Gastrocnemius medialis (tissue), 4 donors: ENCODE results near the gene HMG20A. TPM values are rescaled to one million over a fixed set of nuclear protein-coding genes. Genes with fewer than 3 reads are reported as not detected.

Experiments used
- ATAC-seq, 2 donors: fragments of 150-250 bp; one replicate each; pipeline ENCODE4 v1.9.1; 2016
- DNase-seq, 2 donors: peaks; one replicate each; pipeline ENCODE4 v3.0.0-alpha.2; 2019
- H3K27ac ChIP-seq, 4 donors: fragments of 200-600 bp; sonication (generic); 1 replicate in 1 of 4; 2 replicates in 3 of 4; pipeline ENCODE4 v1.5.1; 2016 to 2018; ENCODE audit warnings: mild to moderate bottlenecking in 2 of 4, moderate library complexity in 1 of 4
- H3K27me3 ChIP-seq, 3 donors: fragments of 200-600 bp; sonication (generic) in 2 of 3; 1 replicate in 1 of 3; 2 replicates in 2 of 3; pipeline versions ENCODE4 v1.5.1 to v1.6.0; 2016 to 2019; ENCODE audit warnings: mild to moderate bottlenecking in 1 of 3, moderate library complexity in 1 of 3
- H3K36me3 ChIP-seq, 2 donors: fragments of 200-600 bp; sonication (generic) in 1 of 2; one replicate each; pipeline ENCODE4 v1.5.1; 2017 to 2018
- H3K4me1 ChIP-seq, 2 donors: fragments of 200-600 bp; sonication (generic) in 1 of 2; one replicate each; pipeline ENCODE4 v1.5.1; 2016 to 2017; ENCODE audit warnings: mild to moderate bottlenecking in 2 of 2
- H3K4me3 ChIP-seq, 4 donors: fragments of 200-600 bp; sonication (generic) in 3 of 4; 1 replicate in 1 of 4; 2 replicates in 3 of 4; pipeline ENCODE4 v1.5.1; 2016 to 2019; ENCODE audit warnings: mild to moderate bottlenecking in 2 of 4
- H3K9me3 ChIP-seq, 3 donors: fragments of 200-600 bp; sonication (generic) in 2 of 3; 1 replicate in 1 of 3; 2 replicates in 2 of 3; pipeline ENCODE4 v1.5.1; 2016 to 2019
- POLR2A ChIP-seq, 2 donors: fragments of 450-650 bp; IDR thresholded peaks; one replicate each; pipeline ENCODE4 v1.6.1; 2017; ENCODE audit warnings: antibody characterized with exemption in 2 of 2, mild to moderate bottlenecking in 2 of 2, moderate library complexity in 2 of 2
- in situ Hi-C, 4 donors: fragments of 200-750 bp; cut with MboI; loops; one replicate each; pipeline versions ENCODE4 v1.15.0 to v1.8.0; 2017; ENCODE audit warnings: low sequenced_read_pairs in 4 of 4
- intact Hi-C: fragments of 100-400 bp; cut with DNase I; formaldehyde crosslinking; loops from one replicate; pipeline ENCODE4 v1.15.1; 2023; ENCODE audit warnings: low total_unique reads
- total RNA-seq, 4 donors: library from RNA; depleted of rRNA; stranded (reverse); fragments of >200 nt; gene quantifications; one replicate each; pipeline versions ENCODE4 v1.1.0 to v1.2.3, GENCODE V29; 2016
- TF ChIP-seq, protein P1 (sequence below), 5 experiments: fragments of 450-650 bp in 3 of 5; fragments of 200-600 bp in 2 of 5; sonication (generic) in 2 of 5; IDR thresholded peaks in 4 of 5; conservative IDR thresholded peaks in 1 of 5; 1 replicate in 4 of 5; 2 replicates in 1 of 5; pipeline ENCODE4 v1.5.1; 2016 to 2019; ENCODE audit warnings: antibody characterized with exemption in 5 of 5, mild to moderate bottlenecking in 3 of 5, moderate library complexity in 3 of 5

Gene HMG20A
- total RNA-seq, 4 donors from 2014 or later: 17.7 to 39.6 (median 29.9) TPM

DNA sequence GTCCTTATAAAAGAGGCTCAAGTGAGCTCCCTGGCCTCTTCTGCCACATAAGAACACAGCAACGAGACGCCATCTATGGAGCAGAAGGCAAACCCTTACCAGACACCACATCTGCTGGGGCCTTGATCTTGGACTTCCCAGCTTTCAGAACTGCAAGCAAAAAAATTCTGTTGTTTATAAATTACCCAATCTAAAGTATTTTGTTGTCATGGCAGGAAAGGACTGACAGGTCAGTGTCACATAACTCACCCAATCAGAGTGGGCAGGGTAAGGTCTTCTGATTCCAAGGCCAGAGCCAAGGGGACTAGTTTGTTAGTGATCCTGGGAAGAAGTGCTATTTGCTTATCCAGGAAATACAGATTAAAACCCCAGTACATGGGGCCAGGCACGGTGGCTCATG lies 98.9 kb downstream of the HMG20A start:
- no peak for DNase-seq
- in situ Hi-C loops (no loop called here), intact Hi-C loops (no loop called here)
- Histone ChIP-seq H3K27ac (no peak overlapping the region), H3K4me1 (no peaks in the 10 kb centered on the region), H3K27me3 (no peaks in the 10 kb centered on the region), H3K4me3 (no peak overlapping the region), H3K36me3 (no peaks in the 10 kb centered on the region), H3K9me3 (no peaks in the 10 kb centered on the region)
- TF ChIP-seq, protein P1, sequence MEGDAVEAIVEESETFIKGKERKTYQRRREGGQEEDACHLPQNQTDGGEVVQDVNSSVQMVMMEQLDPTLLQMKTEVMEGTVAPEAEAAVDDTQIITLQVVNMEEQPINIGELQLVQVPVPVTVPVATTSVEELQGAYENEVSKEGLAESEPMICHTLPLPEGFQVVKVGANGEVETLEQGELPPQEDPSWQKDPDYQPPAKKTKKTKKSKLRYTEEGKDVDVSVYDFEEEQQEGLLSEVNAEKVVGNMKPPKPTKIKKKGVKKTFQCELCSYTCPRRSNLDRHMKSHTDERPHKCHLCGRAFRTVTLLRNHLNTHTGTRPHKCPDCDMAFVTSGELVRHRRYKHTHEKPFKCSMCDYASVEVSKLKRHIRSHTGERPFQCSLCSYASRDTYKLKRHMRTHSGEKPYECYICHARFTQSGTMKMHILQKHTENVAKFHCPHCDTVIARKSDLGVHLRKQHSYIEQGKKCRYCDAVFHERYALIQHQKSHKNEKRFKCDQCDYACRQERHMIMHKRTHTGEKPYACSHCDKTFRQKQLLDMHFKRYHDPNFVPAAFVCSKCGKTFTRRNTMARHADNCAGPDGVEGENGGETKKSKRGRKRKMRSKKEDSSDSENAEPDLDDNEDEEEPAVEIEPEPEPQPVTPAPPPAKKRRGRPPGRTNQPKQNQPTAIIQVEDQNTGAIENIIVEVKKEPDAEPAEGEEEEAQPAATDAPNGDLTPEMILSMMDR (IDR thresholded peaks at IDR 0.05 in 4 of 5, conservative IDR thresholded peaks at IDR 0.05 in 1 of 5): no peak
- TF ChIP-seq POLR2A (IDR thresholded peaks at IDR 0.05): no peak
- no peak for ATAC-seq

DNA sequence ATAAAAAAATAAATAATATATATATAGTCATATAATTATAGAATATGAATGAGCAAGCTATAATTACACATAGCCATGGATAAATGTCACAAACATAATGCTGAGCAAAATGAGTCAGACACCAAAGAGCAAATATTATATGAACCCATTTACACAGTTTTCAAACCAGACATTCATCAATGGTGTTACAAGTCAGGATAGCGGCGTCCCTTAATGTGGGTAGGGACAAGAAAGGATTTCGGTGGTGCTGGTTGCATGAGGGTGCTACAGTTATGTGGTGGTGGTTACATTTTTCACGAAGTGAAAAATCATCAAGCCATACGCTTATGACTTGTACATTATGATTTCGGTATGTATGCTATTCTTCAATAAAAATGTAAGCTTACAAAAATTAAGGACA lies 100.5 kb downstream of the HMG20A start:
- intact Hi-C loops (no loop called here), in situ Hi-C loops (no loop called here)
- no peaks in the 10 kb centered on the region for H3K4me1 ChIP-seq
- DNase-seq: no peak
- H3K4me3 ChIP-seq: no peak overlapping the region
- no peak overlapping the region for H3K27ac ChIP-seq
- H3K9me3 ChIP-seq: no peaks in the 10 kb centered on the region
- TF ChIP-seq, protein P1 (IDR thresholded peaks at IDR 0.05 in 4 of 5, conservative IDR thresholded peaks at IDR 0.05 in 1 of 5): no peak
- no peak for TF ChIP-seq POLR2A (IDR thresholded peaks at IDR 0.05)
- H3K36me3 ChIP-seq: no peaks in the 10 kb centered on the region
- ATAC-seq: no peak
- no peaks in the 10 kb centered on the region for H3K27me3 ChIP-seq

DNA sequence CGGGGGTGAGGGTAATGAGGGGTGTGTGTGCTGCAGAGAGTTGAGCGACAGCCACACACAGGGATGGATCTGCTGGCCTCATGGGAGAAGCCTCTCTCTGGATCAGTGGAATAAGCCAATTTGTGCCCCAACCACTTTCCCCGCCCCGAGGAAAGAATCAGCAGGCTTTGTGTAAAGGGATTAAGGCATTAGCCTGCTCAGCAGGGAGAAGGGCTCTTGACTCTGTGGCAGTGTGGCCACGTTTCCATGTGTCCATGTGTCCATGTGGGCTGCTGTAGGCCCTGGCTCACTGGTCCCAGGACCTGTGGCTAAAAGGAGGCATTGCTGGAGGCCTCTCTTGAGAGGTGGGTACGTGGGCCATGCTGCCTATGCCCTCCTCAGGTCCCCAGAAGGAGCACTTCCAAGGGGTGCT lies 104.7 kb downstream of the HMG20A start:
- Histone ChIP-seq H3K36me3 (no peaks in the 10 kb centered on the region), H3K4me1 (no peaks in the 10 kb centered on the region), H3K27me3 (no peaks in the 10 kb centered on the region), H3K4me3 (no peak overlapping the region), H3K9me3 (no peaks in the 10 kb centered on the region), H3K27ac (no peak overlapping the region)
- in situ Hi-C loops: loop anchor here in 1 of 4 donors (25.0 kb wide), 1 partner anchor 413 kb away; no protein-coding TSS in a partner anchor
- no peak for ATAC-seq
- no peak for DNase-seq
- TF ChIP-seq POLR2A (IDR thresholded peaks at IDR 0.05): no peak
- TF ChIP-seq, protein P1 (IDR thresholded peaks at IDR 0.05 in 4 of 5, conservative IDR thresholded peaks at IDR 0.05 in 1 of 5): no peak
- intact Hi-C loops: no loop called here

DNA sequence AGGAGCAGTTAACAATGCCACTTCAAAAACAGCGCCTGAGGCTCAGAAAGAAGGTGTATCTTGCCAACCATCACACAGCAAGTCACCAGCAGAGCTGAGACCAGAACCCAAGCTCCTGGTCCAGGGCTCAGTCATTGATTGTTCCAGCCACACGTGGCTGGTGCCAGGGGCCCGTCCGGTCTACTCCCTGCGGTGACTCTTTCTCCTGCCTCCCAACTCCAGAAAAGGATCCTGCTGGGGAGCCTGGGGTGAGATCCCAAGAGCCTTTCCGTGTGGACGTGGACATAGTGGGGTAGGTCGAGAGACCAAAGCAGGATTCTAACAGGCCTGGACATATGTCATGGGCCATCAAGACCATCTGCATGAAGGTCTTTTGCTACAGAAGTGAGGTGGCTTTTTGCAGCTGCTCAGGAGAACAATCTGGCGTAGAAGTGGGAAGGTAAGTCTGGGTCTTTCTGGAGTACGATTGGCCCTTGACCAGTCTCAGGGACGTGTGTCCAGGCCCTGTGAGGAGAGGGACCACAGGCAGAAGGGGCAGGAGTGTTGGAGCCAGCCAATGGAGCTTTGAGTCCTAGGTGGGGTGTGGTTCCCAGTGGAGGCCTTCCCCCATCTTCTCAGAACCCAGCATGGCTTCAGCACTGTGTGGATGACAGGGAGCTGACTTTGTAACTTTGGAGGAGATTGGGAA lies 105.4 kb downstream of the HMG20A start:
- Histone ChIP-seq H3K27ac (no peak overlapping the region), H3K4me1 (no peaks in the 10 kb centered on the region), H3K36me3 (no peaks in the 10 kb centered on the region), H3K9me3 (no peaks in the 10 kb centered on the region), H3K27me3 (no peaks in the 10 kb centered on the region), H3K4me3 (no peak overlapping the region)
- TF ChIP-seq, protein P1 (IDR thresholded peaks at IDR 0.05 in 4 of 5, conservative IDR thresholded peaks at IDR 0.05 in 1 of 5): no peak
- no peak for TF ChIP-seq POLR2A (IDR thresholded peaks at IDR 0.05)
- ATAC-seq (no peak), DNase-seq (no peak)
- intact Hi-C loops: no loop called here
- in situ Hi-C loops: loop anchor here in 1 of 4 donors (25.0 kb wide), 1 partner anchor 414 kb away; no protein-coding TSS in a partner anchor
